Tibial nerve (tissue), 4 donors: ENCODE measurements around the gene YWHAQ. TPM values are rescaled to one million over a fixed set of nuclear protein-coding genes. Genes with fewer than 3 reads are reported as not detected.
"Not testable (repeated sequence)": the region's sequence is repeated elsewhere in the genome, so short reads cannot be mapped to it uniquely, and the experiment has no call there.

Source experiments
- DNase-seq, 2 donors: peaks; one replicate each; pipeline ENCODE4 v3.0.0-alpha.2; 2019; ENCODE audit warnings: low spot score in 2 of 2
- H3K27ac ChIP-seq, 4 donors: fragments of 200-600 bp; sonication (generic) in 3 of 4; one replicate each; pipeline ENCODE4 v1.5.1; 2017 to 2019; ENCODE audit warnings: mild to moderate bottlenecking in 1 of 4
- H3K27me3 ChIP-seq, 2 donors: fragments of 200-600 bp; sonication (generic) in 1 of 2; one replicate each; pipeline versions ENCODE4 v1.5.1 to v1.6.0; 2017 to 2019
- H3K36me3 ChIP-seq, 3 donors: fragments of 200-600 bp; sonication (generic); one replicate each; pipeline ENCODE4 v1.5.1; 2018 to 2019
- H3K4me1 ChIP-seq, 4 donors: fragments of 200-600 bp; sonication (generic) in 3 of 4; one replicate each; pipeline ENCODE4 v1.5.1; 2017 to 2019
- H3K4me3 ChIP-seq, 4 donors: fragments of 200-600 bp; sonication (generic) in 3 of 4; one replicate each; pipeline ENCODE4 v1.5.1; 2017 to 2019; ENCODE audit warnings: mild to moderate bottlenecking in 1 of 4, moderate library complexity in 1 of 4
- H3K9me3 ChIP-seq, 4 donors: fragments of 200-600 bp; sonication (generic) in 3 of 4; one replicate each; pipeline ENCODE4 v1.5.1; 2017 to 2019
- CTCF ChIP-seq, 5 experiments: fragments of 200-600 bp in 3 of 5; fragments of 450-650 bp in 2 of 5; sonication (generic) in 3 of 5; IDR thresholded peaks; one replicate each; pipeline ENCODE4 v1.5.1; 2016 to 2019; ENCODE audit warnings: antibody characterized with exemption in 5 of 5, mild to moderate bottlenecking in 3 of 5, moderate library complexity in 2 of 5
- EP300 ChIP-seq, 2 donors: sonication (generic); formaldehyde crosslinking; IDR thresholded peaks; one replicate each; pipeline ENCODE4 v1.6.1; 2017; ENCODE audit warnings: antibody characterized with exemption in 2 of 2, mild to moderate bottlenecking in 1 of 2
- POLR2A ChIP-seq, 2 donors: fragments of 450-650 bp; IDR thresholded peaks; one replicate each; pipeline ENCODE4 v1.6.1; 2017; ENCODE audit warnings: antibody characterized with exemption in 2 of 2, mild to moderate bottlenecking in 2 of 2, moderate library complexity in 2 of 2
- WGBS, 2 donors: methylation state at CpG; one replicate each; pipeline ENCODE4 v1.1.5; 2018; 5-methylcytosine and 5-hydroxymethylcytosine counted together
- total RNA-seq, 4 donors: library from RNA; depleted of rRNA; stranded (reverse); fragments of >200 nt; gene quantifications; one replicate each; pipeline ENCODE4 v1.1.0, GENCODE V29; 2016

The YWHAQ gene
- total RNA-seq, 4 donors from 2014 or later: 166 to 213 (median 185) TPM

- Histone ChIP-seq H3K4me1 (peaks cover 0 to 51% (median 33%) of the 10 kb centered on the region in 4 donors), H3K4me3 (no peak overlapping the region), H3K36me3 (peaks cover 0 to 39% (median 0%) of the 10 kb centered on the region in 3 donors), H3K27me3 (no peaks in the 10 kb centered on the region), H3K9me3 (peaks cover 0 to 26% (median 4%) of the 10 kb centered on the region in 4 donors), H3K27ac (peak overlapping the region in 2 of 4 donors; percentile 69 to 82)
- DNase-seq: no peak
- no peak for TF ChIP-seq CTCF (IDR thresholded peaks at IDR 0.05)
- TF ChIP-seq EP300 (IDR thresholded peaks at IDR 0.05): no peak
- TF ChIP-seq POLR2A (IDR thresholded peaks at IDR 0.05): no peak
- 90 to 93% methylated on average over 10 of the region's 10 CpGs for WGBS, 2 donors
Measured at GRCh38 chr2:9596621-9597311, 34.0 kb downstream of the YWHAQ start.

GRCh38 chr2:9595746-9596145 lies 35.1 kb downstream of the YWHAQ start:
- no peaks in the 10 kb centered on the region for H3K27me3 ChIP-seq
- DNase-seq: no peak
- H3K4me1 ChIP-seq: peaks cover 0 to 51% (median 33%) of the 10 kb centered on the region in 4 donors
- no peak overlapping the region for H3K4me3 ChIP-seq
- WGBS, 2 donors: 47 to 51% methylated on average over 2 of the region's 2 CpGs
- H3K36me3 ChIP-seq: peaks cover 0 to 29% (median 0%) of the 10 kb centered on the region in 3 donors
- TF ChIP-seq EP300 (IDR thresholded peaks at IDR 0.05) (no peak), CTCF (IDR thresholded peaks at IDR 0.05) (no peak), POLR2A (IDR thresholded peaks at IDR 0.05) (no peak)
- H3K9me3 ChIP-seq: peaks cover 0 to 21% (median 4%) of the 10 kb centered on the region in 4 donors
- peak overlapping the region in 2 of 4 donors; percentile 69 to 82 for H3K27ac ChIP-seq

GRCh38 chr2:9595256-9595655 lies 35.5 kb downstream of the YWHAQ start:
- H3K4me1 ChIP-seq: peaks cover 0 to 51% (median 33%) of the 10 kb centered on the region in 4 donors
- not testable (repeated sequence) for H3K27me3 ChIP-seq, H3K4me3 ChIP-seq
- peaks cover 0 to 17% (median 4%) of the 10 kb centered on the region in 4 donors for H3K9me3 ChIP-seq
- WGBS, 2 donors: 50 to 53% methylated on average over 6 of the region's 6 CpGs
- DNase-seq: peak in 1 of 2 donors; percentile 39
- peaks cover 0 to 24% (median 0%) of the 10 kb centered on the region in 3 donors for H3K36me3 ChIP-seq
- peak overlapping the region in 3 of 4 donors; percentile 17 to 82 (median 69) for H3K27ac ChIP-seq

GRCh38 chr2:9594366-9595054 lies 36.3 kb downstream of the YWHAQ start:
- H3K4me1 ChIP-seq: peaks cover 0 to 51% (median 33%) of the 10 kb centered on the region in 4 donors
- DNase-seq: peak in 1 of 2 donors; percentile 25
- H3K27ac ChIP-seq: peak overlapping the region in 3 of 4 donors; percentile 17 to 82 (median 69)
- H3K36me3 ChIP-seq: peaks cover 0 to 23% (median 0%) of the 10 kb centered on the region in 3 donors
- WGBS, 2 donors: 33 to 43% methylated on average over 2 of the region's 2 CpGs
- peaks cover 0 to 9% (median 4%) of the 10 kb centered on the region in 4 donors for H3K9me3 ChIP-seq
- H3K4me3 ChIP-seq: no peak overlapping the region
- no peak for TF ChIP-seq CTCF (IDR thresholded peaks at IDR 0.05)
- no peak for TF ChIP-seq EP300 (IDR thresholded peaks at IDR 0.05)
- no peak for TF ChIP-seq POLR2A (IDR thresholded peaks at IDR 0.05)
- no peaks in the 10 kb centered on the region for H3K27me3 ChIP-seq

- no peak for DNase-seq
- Histone ChIP-seq H3K36me3 (peaks cover 0 to 23% (median 0%) of the 10 kb centered on the region in 3 donors), H3K4me1 (peaks cover 0 to 51% (median 33%) of the 10 kb centered on the region in 4 donors), H3K4me3 (no peak overlapping the region), H3K27ac (peak overlapping the region in 1 of 4 donors; percentile 82), H3K27me3 (no peaks in the 10 kb centered on the region), H3K9me3 (peaks cover 0 to 3% (median under 1%) of the 10 kb centered on the region in 4 donors)
- 79 to 82% methylated on average over 4 of the region's 4 CpGs for WGBS, 2 donors
- TF ChIP-seq POLR2A (IDR thresholded peaks at IDR 0.05): no peak
- no peak for TF ChIP-seq EP300 (IDR thresholded peaks at IDR 0.05)
- TF ChIP-seq CTCF (IDR thresholded peaks at IDR 0.05): no peak
Measured at GRCh38 chr2:9593925-9594324, 36.9 kb downstream of the YWHAQ start.
